ENCODE results near the gene MYL1.

GRCh38 chr2:210250622-210251021 lies 64.4 kb downstream of the MYL1 start:
- no peak for TF ChIP-seq SP1 (CRISPR knock-in tag; conservative IDR thresholded peaks at IDR 0.05)
- no peak for TF ChIP-seq ESRRA (CRISPR knock-in tag; IDR thresholded peaks at IDR 0.05; ENCODE audit: borderline replicate concordance)

Data from WTC11 (cell line).